AG04450 (cell line): ENCODE data around the gene NDUFS7. TPM values are rescaled to one million over a fixed set of nuclear protein-coding genes. Genes with fewer than 3 reads are reported as not detected.

Experiments used
- CTCF ChIA-PET: fragments of 300-600, 350-600 bp; formaldehyde crosslinking; extraction: SDS; loops from one replicate; lab custom pipeline; 2022; ENCODE audit warnings: antibody characterized with exemption, inconsistent platforms; lab: Charles Lee
- POLR2A ChIA-PET: fragments of 350-600 bp; formaldehyde crosslinking; extraction: SDS; loops from one replicate; lab custom pipeline; 2021; ENCODE audit warnings: antibody characterized with exemption, inconsistent platforms; lab: Yijun Ruan, JAX
- DNase-seq: peaks from one replicate; pipeline ENCODE4 v3.0.0-alpha.2; 2011; ENCODE audit warnings: low read depth, low spot score
- H3K27ac ChIP-seq: one replicate; pipeline ENCODE4 v1.5.1; 2012; ENCODE audit warnings: low read depth, low read length, control low read depth
- H3K27me3 ChIP-seq: one replicate; pipeline ENCODE4 v1.6.0; 2012; ENCODE audit warnings: low read length; ENCODE audit not compliant: control insufficient read depth, insufficient read depth
- H3K4me3 ChIP-seq: 2 replicates; pipeline ENCODE4 v1.5.1; 2011; ENCODE audit warnings: mild to moderate bottlenecking, low read depth, low read length, control low read depth
- H3K9me3 ChIP-seq: 2 replicates; pipeline ENCODE4 v1.5.1; 2012; ENCODE audit warnings: low read length; ENCODE audit not compliant: control insufficient read depth, insufficient read depth
- polyA plus RNA-seq: library from polyadenylated mRNA; depleted of rRNA; stranded (reverse); fragments of >200 nt; gene quantifications from 2 replicates; pipeline ENCODE4 v1.2.3, GENCODE V29; 2011
- TF ChIP-seq, protein P1 (sequence below): IDR thresholded peaks from 2 replicates; pipeline ENCODE4 v1.5.1; 2011; ENCODE audit warnings: low read depth, low read length, control low read depth, inconsistent platforms

Gene NDUFS7
- polyA plus RNA-seq, 1 experiment, result 26.1 TPM

DNA sequence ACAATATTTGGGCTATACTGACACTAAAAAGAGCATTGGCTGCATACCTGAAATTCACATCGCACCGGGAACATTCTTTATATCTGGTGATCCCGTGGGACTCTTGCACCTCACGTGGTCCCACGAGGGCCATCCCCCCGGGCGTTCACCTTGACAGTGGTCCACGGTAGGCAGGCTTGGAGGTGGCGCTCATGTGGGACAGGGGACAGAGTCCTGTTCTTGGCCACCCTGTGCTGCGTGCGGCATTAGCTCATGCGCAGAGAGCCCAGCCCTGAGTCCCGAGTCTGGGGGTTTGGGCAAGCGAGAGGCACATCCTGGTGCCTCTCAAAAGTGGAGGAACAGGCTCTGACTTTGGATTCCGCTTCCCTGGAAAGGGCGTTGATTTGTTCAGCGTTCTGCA is 10.1 kb downstream of the NDUFS7 start:
- POLR2A ChIA-PET, result no interaction called here

DNA sequence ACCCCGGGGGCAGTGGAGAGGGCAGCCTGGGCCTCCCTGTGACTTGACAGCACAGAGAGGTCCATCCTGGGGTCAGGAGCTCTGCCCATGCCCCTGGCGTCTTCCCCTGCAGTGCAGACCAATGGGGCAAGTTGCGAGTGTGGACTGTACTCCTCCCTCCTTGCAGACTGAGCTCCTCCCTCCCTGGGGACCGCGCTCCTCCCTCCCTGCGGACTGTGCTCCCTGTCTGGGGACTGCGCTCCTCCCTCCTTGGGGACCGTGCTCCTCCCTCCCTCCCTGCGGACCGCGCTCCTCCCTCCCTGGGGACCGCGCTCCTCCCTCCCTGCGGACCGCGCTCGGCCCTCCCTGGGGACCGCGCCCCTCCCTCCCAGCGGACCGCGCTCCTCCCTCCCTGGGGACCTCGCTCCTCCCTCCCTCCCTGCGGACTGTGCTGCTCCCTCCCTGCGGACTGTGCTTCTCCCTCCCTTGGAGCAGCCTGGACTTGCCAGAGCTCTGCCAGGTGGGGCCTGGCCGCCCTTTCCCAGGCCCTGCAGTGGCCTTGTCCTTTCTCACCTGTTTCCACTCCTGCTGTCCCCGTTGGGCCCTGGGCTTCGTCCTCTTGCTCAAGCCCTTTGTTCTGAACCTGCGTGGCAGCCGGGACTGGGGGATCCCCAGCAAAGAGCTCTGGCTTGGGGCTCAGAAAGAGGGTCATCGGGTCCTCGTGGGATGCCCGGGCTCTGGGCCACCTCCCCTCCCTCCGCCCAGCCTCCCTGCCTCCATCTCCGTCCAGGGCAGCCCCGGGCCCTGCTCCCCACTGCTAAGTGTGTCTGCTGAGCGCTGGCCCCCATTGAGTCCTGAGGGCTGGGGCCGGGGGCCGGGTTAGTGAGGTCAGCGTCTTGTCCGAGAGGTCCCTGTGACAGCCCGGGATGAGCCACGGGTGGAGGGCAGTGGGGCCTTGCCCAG is 10.8 kb downstream of the NDUFS7 start:
- no peak overlapping the region for H3K27ac ChIP-seq
- ChIA-PET CTCF (no interaction called here), POLR2A (no interaction called here)
- no peaks in the 10 kb centered on the region for H3K27me3 ChIP-seq
- H3K9me3 ChIP-seq, result no peaks in the 10 kb centered on the region; the same call in 1 of the 2 replicates
- no peak for DNase-seq
- H3K4me3 ChIP-seq, result no peak overlapping the region
- TF ChIP-seq, protein P1, sequence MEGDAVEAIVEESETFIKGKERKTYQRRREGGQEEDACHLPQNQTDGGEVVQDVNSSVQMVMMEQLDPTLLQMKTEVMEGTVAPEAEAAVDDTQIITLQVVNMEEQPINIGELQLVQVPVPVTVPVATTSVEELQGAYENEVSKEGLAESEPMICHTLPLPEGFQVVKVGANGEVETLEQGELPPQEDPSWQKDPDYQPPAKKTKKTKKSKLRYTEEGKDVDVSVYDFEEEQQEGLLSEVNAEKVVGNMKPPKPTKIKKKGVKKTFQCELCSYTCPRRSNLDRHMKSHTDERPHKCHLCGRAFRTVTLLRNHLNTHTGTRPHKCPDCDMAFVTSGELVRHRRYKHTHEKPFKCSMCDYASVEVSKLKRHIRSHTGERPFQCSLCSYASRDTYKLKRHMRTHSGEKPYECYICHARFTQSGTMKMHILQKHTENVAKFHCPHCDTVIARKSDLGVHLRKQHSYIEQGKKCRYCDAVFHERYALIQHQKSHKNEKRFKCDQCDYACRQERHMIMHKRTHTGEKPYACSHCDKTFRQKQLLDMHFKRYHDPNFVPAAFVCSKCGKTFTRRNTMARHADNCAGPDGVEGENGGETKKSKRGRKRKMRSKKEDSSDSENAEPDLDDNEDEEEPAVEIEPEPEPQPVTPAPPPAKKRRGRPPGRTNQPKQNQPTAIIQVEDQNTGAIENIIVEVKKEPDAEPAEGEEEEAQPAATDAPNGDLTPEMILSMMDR, result no peak

More for the DNA sequence above, 10.1 kb downstream of the NDUFS7 start:
- Histone ChIP-seq H3K4me3 (no peak overlapping the region), H3K9me3 (peaks cover under 1% of the 10 kb centered on the region; the same call in 1 of the 2 replicates), H3K27me3 (no peaks in the 10 kb centered on the region), H3K27ac (no peak overlapping the region)
- no peak for DNase-seq
- CTCF ChIA-PET, result no interaction called here
- TF ChIP-seq, protein P1, result no peak

DNA sequence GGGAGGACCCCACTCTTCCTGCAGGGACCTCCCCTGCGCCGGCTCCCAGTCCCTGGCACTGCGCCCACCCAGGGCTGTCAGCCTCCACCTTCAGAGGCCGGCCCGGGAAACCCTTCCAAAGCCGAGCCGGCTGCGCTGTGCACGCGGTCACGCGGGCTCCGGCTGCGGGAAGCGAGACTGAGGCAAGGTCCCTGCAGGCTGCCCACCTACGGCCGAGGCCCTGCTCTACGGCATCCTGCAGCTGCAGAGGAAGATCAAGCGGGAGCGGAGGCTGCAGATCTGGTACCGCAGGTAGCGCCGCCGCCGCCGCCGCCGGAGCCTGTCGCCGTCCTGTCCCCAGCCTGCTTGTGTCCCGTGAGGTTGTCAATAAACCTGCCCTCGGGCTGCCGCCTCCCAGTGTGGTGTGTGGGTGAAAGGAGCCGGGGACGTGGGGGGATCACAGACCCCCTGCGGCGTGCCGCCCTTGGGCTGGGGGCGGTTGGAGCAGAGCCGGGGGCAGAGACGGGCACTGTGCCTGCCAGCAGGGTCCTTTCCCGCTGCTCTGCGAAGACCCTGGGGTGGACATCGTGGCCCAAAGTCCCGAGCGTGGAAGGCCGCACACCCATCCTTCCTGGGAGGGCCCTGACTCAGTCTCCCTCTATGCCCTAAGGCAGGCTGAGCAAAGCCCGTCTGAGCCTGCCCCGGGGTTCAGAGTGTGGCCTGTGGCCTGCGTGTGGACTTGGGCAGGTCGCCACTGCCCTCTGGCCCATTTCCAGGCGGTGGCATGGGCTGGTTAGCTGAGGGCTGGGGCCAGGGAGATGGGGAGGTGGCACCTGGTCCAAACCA is 11.7 kb downstream of the NDUFS7 start:
- Histone ChIP-seq H3K27me3 (no peaks in the 10 kb centered on the region), H3K9me3 (no peaks in the 10 kb centered on the region; the same call in 1 of the 2 replicates), H3K27ac (no peak overlapping the region), H3K4me3 (no peak overlapping the region)
- DNase-seq, result no peak
- TF ChIP-seq, protein P1, result no peak
- POLR2A ChIA-PET, result no interaction called here
- CTCF ChIA-PET, result no interaction called here

DNA sequence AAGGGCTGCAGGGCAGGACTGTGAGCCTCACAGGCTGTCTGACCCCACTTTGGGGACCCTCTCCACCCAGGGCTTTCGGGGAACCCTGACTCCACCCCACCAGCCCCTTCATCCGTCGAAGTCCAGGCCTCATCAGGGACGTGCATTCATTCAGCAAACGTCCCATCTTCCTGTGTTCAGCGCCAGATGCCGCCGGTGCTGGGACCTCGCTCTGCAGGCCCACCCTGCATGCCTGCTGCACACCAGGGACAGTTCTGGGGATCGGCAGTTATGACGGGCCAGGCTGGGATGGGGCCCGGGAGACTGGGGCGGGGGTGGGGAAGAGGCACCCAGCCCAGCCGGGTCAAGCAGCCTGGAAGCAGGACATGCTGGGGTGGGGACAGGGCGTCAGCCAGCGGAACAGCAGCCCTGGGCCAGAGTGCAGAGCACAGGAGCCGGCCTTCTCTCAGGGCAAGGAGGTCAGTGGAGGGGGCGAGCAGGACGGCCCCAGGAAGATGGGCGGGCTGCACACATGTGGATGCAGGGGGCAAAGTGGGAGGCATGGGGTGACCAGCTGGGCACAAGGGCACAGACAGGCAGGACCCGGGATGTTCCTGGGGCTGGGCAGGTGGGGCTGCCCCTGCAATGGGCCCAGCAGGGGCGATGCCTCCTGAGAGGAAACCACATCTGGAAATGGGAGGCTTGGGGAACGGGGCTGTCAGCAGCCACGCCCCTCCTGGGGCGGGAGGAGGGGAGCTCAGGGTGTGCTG is 12.5 kb downstream of the NDUFS7 start:
- POLR2A ChIA-PET, result interaction anchor here (0.6 to 1.1 kb wide), 2 partner anchors 14 to 647 kb away, joined by 3 read pairs; no protein-coding TSS in a partner anchor
- H3K27me3 ChIP-seq, result no peaks in the 10 kb centered on the region
- DNase-seq, result no peak
- no peak overlapping the region for H3K4me3 ChIP-seq
- CTCF ChIA-PET, result no interaction called here
- H3K9me3 ChIP-seq, result no peaks in the 10 kb centered on the region; the same call in 1 of the 2 replicates
- TF ChIP-seq, protein P1, result no peak
- no peak overlapping the region for H3K27ac ChIP-seq
